HL-60/S4 (cell line): ENCODE results near the gene TMCC3.
"Not testable (repeated sequence)": the region's sequence is repeated elsewhere in the genome, so short reads cannot be mapped to it uniquely, and the experiment has no call there.

Experiments
- in situ Hi-C: fragments of 300-500 bp; cut with MboI; formaldehyde crosslinking; loops from 2 replicates; pipeline ENCODE4 v1.14.3; 2022; ENCODE audit warnings: low sequenced_read_pairs

Gene TMCC3, protein sequence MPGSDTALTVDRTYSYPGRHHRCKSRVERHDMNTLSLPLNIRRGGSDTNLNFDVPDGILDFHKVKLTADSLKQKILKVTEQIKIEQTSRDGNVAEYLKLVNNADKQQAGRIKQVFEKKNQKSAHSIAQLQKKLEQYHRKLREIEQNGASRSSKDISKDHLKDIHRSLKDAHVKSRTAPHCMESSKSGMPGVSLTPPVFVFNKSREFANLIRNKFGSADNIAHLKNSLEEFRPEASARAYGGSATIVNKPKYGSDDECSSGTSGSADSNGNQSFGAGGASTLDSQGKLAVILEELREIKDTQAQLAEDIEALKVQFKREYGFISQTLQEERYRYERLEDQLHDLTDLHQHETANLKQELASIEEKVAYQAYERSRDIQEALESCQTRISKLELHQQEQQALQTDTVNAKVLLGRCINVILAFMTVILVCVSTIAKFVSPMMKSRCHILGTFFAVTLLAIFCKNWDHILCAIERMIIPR

DNA sequence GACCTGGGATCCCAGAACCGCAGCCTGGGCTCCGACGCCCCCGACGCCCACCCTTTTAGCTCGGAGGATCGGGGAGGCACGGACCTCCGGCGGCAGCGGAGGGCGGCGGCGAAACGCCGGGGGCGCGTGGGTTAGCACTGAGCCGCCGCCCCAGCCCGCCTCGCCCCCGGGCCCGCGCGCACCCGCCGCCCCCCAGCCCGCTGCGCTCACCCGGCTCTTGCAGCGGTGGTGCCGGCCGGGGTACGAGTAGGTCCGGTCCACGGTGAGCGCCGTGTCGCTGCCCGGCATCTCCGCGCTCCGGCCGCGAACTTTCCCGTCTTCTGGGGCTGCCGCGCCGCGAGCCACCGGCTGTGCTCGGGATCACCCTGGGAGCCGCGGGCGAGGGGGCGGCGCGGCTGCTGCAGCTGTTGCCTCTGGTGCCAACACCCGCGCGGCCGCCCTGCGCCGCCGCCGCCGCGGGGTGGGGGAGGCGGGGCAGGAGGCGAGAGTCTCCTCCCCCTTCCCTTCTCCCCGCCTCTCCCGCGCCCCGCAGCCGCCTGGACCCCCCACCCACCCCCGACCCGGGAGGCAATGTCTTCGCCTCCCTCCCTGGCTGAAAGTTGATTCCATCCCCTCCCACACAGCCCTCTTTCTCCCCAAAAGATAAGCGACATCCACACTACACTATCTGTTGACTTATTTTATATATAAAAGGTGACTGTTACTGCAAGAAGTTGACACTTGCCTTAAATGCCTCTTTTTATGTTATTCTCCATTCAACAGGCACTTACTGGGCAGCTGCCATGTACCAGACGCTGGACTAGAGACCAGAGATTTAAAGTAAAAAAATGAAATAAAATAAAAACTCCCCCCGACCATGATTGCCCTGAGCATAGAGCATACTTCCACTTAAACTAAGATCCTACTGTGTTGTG lies at the start of gene TMCC3:
TMCC3 (minus strand) TSS at position 415 of the 914 bp plus-strand sequence; CDS start at position 288, 127 bp downstream.
- in situ Hi-C loops: no loop called here

DNA sequence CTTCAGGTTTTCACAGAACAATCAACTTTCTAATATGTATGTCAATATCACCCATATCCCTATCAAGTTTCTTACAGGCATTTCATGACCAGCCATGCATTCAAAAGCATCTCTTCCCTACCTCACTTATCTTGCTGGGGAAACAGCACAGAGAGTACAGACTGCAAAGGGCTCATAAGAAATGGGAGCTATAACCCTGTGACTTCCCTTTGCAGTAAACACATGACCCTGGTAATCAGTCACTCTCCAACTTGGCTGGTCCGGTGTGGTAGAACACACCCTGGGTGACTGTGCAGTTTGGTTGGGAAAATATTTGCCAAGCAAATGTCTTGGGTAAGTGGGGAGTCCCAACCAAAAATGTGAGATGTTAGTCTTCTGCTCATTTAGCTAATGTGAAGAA lies 49.4 kb upstream of the TMCC3 start:
- in situ Hi-C loops: no loop called here

DNA sequence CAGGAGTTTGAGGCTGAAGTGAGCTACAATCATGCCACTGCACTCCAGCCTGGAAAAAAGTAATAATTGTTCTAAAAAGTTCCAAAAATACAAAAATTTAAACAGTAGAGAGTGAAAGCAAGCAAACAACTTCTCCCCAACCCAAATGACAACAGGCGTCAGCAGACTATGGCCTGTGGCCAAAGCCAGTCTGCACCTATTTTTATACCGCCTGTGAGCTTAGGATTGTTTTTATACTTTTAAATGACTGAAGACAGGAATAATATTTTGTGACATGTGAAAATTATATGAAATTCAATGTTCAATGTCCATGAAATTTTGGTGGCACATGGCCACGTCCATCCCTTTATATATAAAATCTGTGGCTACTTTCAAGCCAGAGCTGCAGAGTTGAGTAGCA lies 48.2 kb upstream of the TMCC3 start:
- in situ Hi-C loops: no loop called here

DNA sequence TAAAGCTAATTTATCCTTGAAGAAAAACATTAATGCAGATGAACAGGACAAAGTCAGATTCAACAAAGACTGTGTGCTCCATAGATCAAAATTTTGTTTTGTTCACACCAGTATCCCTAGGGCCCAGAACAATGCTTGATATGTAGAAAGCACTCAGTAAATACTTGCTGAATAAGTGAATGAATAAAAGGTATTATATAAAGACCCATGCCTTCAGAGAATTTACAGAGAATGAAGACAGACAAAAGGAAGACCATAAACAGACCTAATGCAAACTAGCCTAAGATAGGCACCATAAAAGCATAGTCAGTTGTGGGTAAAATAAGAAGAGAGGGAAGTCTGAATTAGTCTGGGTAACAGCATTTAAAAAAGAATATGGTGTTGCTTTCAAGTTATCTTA lies 47.3 kb upstream of the TMCC3 start:
- in situ Hi-C loops: no loop called here

DNA sequence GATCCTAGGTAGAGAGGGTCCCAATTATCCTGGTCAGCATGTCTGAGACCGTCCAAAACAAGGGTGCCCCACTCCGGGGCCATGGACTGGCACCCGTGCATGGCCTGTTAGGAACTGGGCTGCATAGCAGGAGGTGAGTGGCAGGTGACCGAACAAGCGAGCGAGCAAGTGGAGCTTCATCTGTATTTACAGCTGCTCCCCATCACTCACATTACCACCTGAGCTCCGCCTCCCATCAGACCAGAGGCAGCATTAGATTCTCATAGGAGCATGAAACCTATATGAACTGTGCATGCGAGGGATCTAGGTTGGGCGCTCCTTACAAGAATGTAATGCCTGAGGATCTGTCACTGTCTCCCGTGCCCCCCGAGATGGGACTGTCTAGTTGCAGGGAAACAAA lies 44.4 kb upstream of the TMCC3 start:
- in situ Hi-C loops: no loop called here

DNA sequence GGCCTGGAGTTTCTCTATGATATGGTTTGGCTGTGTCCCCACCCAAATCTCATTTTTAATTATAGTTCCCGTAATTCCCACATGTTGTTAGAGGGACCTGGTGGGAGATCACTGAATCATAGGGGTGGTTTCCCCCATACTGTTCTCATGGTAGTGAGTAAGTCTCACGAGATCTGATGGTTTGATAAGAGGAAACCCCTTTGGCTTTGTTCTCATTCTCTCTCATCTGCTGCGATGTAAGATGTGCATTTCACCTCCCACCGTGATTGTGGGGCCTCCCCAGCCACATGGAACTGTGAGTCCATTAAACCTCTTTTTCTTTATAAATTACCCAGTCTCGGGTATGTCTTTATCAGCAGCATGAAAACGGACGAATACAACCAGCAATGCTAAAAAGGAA lies 42.5 kb upstream of the TMCC3 start:
- in situ Hi-C loops: not testable (repeated sequence)

DNA sequence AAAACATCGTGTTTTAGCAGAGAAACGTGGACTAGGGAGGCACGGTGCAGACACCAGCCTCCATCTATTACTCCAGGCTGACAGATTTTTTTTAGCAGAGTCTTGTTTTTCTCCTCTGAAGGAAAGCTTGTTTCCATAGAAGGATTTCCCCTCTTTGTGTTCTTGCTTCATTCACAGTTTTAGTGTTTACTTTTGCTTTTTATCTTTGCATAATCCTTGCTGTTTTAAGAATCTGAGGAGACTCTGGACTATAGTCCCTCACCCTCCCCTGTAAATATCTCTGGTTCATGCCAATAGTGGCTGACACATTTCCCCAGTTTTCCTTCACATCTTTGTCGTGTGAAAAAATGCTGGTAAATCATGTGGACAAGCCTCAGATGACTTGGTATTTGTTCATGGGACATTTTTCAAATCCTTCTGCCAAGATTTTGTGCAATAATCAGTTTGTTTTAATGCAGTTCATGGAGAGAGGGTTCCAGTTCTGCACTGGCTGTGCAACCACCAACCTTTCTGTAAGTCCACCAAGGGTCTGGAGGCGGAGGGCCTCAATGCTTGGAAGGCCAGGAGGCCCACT lies 39.9 kb upstream of the TMCC3 start:
- in situ Hi-C loops: no loop called here

DNA sequence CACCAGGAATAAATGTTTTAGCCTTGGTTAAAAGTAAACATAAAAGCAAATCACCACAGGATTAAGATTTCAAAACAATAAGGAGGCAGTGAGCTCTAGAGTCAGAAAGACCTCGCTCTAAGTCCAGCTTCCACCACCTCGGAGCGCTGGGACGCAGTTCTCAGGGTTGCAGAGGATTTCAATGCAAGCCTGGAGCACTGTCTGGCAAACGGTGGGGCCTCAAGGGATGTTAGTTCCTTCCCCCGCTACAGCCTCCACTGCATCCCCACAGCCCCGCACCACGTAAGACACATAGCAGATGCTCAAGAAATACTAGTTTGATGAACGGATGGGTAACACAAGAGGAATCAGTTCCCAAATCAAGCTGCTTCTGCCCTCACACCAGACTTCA lies 39.3 kb upstream of the TMCC3 start:
- in situ Hi-C loops: no loop called here

DNA sequence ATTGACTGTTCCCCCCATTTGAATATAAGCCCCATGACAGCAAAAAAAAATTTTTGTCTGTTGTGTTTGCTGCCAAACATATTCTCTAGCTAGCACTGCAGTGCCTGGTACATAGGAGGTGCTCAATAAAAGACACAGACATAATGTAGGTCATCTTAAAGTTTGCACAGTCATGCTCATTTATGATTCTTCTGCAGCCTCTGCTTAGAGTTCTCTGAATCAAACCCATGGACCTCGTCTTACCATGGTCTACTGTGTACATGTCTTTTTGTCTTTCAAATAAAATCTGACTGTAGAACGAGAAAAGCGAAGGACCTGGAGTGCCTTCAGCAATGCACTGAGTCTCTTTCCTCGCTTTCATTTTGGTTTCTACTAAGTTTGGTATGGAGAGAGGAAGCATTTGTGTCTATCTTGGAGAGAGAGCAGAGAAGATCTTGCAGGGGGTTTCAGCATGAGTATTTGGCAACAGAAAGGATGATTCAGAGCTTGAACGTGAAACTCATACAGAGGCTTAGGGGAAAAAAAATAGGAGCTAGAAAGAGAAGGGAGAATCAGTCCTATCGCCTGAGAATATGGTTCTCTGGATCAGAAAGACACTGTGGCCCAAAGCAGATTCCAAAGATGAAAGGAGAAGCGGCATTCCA lies 38.8 kb upstream of the TMCC3 start:
- in situ Hi-C loops: no loop called here

DNA sequence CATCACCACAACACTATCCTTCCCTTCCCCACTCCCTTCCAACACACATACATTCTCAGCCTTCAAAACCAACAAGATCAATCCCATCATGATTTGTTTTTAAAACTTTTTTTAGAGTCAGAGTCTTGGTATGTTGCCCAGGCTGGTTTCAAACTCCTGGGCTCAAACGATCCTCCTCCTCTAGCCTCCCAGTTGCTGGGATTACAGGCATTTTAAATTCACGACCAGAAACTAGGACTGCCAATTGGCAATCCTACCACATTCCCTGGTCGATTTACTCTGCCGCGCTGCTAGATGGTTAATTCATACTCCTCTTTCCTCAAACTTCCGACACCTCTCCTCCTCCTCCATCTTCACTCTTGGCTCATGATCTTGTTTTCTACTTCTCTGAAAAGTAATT lies 37.5 kb upstream of the TMCC3 start:
- in situ Hi-C loops: no loop called here

DNA sequence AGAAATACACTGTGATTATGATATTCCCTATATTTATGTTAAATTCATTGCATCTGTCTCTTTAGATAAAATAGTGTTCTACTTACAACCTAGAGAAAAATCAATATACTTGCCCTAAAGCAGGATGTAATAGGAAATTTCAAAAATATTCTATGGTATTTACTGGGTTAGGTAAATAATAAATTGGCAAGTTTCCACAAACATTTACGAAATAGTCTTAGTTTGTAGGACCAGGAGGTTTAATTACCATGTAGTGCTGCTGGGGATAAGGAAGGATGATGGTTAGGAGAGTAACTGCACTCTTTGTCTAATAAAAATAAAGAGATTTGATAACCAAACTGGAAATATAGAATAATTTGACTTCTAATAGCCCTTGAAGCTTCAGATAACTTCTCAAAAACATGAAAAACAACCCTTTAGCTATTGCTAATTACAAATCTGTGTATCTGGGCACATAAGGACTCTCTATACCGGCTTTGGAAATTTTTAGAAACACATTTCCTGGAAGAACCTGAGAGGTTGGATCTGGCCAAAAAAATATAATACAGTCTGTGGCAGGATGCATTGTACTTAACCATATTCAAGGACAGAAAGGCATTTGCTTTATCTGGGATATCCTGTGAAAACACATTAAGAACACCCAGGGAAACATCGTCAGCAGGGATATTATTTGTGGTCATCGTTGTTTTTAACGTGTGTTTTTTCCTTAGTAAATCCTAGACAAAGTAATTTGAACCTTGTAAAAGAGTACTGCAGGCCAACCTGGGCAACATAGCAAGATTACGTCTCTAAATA lies 36.7 kb upstream of the TMCC3 start:
- in situ Hi-C loops: no loop called here

DNA sequence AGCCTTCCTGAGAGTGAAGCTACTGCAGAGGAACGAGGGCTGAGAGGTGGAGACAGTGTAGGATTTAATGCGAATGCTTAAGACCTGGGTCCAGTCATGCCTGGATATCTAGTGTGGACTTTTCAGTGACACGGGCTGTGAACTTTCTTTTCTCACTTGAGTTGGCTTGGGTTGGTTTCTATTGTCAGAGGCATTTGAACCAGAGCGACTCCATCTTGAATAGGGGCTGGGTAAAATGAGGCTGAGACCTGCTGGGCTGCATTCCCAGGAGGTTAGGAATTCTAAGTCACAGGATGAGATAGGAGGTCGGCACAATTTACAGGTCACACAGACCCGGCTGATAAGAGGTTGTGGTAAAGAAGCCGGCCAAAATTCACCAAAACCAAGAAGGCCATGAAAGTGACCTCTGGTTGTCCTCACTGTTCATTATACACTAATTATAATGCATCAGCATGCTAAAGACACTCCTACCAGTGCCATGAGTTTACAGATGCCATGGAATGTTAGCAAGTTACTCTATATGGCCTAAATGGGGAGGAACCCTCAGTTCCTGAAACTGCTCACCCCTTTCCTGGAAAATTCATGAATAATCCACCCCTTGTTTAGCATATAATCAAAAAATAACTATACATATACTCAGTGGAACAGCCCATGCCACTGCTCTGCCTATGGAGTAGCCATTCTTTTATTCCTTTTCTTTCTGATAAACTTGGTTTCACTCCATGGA lies 34.2 kb upstream of the TMCC3 start:
- in situ Hi-C loops: no loop called here

DNA sequence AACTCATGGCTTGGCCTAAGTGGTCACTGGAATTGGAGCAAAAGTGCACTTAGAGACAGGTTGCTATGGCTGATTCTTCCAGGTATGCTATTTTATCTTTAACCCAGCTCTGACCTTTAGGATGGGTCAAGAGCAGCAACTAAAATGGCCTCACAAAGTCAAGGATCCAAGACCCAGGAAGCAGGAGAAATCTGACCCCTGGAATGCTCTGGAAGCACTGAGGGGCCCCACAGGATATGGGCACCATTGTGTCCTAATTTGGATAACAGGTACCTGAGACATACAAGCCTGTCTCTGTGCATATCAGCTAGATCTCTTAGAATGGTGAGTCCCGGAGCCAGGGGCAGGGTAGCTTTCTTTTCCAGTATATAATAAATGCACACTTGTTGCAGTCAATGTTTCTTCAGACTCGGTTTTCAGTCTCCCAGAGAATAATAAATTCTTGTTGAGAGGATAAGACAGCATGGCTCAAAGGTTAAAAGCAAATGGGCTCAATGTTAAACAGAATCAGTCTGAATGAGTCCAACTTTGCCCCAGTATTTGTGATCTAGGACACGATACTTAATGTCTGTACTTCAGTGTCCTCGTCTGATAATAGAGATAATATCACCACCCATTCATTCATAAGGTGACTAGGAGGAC lies 29.3 kb upstream of the TMCC3 start:
- in situ Hi-C loops: no loop called here

DNA sequence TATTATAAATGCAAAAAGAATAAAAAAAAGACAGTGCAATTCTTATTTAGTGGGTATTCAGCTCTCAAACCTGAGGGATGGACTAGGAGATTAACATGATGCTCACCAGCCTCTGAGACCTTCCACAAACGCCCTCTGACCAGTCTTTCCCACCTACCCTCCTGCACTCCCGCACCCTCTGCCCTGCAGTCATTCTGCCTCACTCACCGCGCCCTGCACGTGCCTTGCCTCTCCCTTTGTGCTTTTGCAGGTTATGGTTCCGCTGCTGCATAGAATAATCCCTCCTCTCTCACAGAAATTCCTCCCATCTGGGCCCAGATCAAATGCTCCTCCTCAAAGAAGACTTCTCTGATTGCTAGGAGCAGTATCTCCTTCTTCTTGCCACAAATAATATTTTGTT lies 28.5 kb upstream of the TMCC3 start:
- in situ Hi-C loops: no loop called here

DNA sequence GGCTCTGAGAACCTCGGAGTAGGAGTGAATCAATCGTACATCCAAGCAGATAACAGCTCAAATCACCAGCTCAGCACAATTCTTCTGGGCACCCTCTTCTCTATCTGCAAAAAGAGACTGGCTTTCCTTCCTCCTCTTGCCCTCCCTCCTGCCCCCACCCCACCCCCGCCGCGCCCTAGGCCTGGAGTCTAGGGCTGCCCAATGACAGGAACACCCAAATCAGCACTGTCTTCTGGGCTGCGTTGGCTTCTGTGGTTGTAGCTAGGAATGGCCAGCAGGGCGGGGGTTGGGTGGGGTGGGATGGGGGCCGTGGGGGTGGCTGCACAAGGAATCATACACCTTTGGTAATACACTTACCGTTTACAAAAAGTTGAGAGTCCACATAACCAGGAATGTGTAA lies 28.0 kb upstream of the TMCC3 start:
- in situ Hi-C loops: no loop called here

DNA sequence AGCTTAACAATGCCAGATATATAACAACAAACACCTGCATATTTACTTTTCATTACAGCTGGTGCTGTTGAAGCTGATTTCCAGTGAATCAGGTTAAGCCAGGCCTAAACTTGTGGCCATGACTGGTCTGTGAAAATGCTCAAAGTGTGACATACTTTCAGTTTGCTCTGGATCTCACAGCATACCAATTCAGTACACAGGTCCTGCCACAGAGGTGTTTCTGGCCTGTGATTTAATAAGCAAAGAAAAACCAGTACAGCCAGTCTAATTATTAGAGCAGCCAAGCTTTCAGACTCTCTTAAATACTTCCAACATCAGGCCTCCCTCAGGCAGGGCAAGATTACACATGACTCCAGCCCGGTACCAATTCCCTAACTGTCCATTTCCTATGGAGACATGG lies 27.4 kb upstream of the TMCC3 start:
- in situ Hi-C loops: no loop called here

DNA sequence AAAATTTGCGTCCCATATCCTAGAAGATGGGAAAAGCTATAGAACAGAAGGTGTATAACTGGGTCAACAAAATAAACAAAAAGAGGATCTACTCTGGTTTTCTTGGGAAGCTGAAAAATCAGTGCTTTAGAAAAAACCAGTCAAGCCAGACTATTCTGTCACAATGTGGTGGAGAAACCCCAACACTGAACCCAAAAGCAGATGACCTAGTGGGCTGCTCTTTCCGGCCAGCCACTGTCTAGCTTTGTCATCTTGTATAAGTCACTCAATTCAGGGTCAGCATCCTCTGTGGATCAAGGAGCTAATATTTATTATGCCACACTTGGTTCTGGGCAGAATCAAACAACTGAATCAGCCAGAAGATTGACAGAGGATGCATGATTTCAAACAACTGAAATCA lies 26.6 kb upstream of the TMCC3 start:
- in situ Hi-C loops: no loop called here

DNA sequence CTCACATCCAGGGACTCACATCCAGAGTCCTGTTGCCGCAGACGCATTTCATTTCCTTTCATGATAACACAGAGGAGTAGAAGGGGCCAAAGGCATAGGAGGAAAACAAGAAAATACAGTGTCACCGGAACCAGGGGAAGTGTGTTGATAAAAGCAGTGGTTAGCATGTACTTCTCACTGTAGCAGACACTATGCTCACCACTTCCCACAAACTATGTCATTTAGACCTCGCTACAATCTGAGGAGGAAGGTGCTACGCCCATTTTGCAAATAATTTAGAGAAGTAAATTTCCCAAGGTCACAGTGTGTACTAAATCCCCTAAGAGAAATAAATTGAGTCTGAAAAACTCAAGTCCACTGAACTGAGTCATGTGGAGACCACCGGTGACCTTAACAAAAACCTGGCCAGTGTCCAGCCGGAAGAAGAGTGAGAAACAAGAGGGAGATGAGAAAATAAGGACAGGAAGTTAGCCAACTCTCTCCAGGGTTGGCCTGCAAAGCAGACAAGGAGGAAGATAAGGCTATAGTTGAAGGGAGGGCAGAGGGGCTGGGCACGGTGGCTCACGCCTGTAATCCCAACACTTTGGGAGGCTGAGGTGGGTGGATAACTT lies 25.8 kb upstream of the TMCC3 start:
- in situ Hi-C loops: no loop called here

DNA sequence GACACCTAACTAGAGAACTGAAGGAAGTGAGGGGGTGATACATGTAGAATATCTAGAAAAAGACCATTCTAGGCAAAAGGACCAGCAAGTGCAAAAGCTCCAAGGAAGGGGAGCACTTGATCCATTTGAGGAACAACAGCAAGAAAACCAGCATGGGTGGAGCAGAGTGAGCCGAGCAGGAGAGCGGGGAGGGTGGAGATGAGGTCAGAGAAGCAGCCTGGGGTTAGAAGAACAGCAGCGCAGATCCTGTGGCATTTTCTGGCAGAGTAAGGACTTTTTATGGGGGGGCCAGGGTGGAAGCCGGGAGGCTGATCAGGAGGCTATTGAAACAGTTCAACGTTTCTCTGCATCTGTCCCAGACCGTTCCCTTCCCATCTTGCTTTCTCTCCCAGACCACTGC lies 24.5 kb upstream of the TMCC3 start:
- in situ Hi-C loops: no loop called here
